ENCODE results near the gene VWF. TPM values are rescaled to one million over a fixed set of nuclear protein-coding genes. Genes with fewer than 3 reads are reported as not detected.

VWF gene
- total RNA-seq, 1 experiment from 2014 or later: 0.41 TPM

GRCh38 chr12:5973461-5974115 is 150.9 kb downstream of the VWF start:
- no peaks in the 10 kb centered on the region for H3K9me3 Mint-ChIP-seq (ENCODE audit: unreplicated experiment)
- DNase-seq: no peak
- TF ChIP-seq CTCF (IDR thresholded peaks at IDR 0.05; ENCODE audit: insufficient read depth in 1 of 2, low read depth in 1 of 2, low read length in 1 of 2, severe bottlenecking in 1 of 2, unreplicated experiment in 1 of 2): no peak
- Histone ChIP-seq H3K9me3 (no peaks in the 10 kb centered on the region; the same call in 1 of the 2 replicates), H3K36me3 (ENCODE audit: control insufficient read depth, insufficient read depth, low read length) (no peaks in the 10 kb centered on the region), H3K4me3 (ENCODE audit: low read depth, low read length) (no peak overlapping the region), H3K4me1 (no peaks in the 10 kb centered on the region), H3K27me3 (replicated peaks; ENCODE audit: control insufficient read depth, insufficient read depth, low read length) (no peaks in the 10 kb centered on the region)
- peaks cover 34% of the 10 kb centered on the region for H3K27me3 Mint-ChIP-seq (ENCODE audit: insufficient read depth, unreplicated experiment)
- intact Hi-C loops (cut with micrococcal nuclease; ENCODE audit: unreplicated experiment): no loop called here
- no peak overlapping the region for H3K4me3 Mint-ChIP-seq (ENCODE audit: unreplicated experiment)
- ChIA-PET CTCF (interaction anchor here (1.3 to 1.5 kb wide), 2 partner anchors 16 to 64 kb away, joined by 4 read pairs; no protein-coding TSS in a partner anchor), POLR2A (no interaction called here)
- H3K27ac Mint-ChIP-seq (ENCODE audit: unreplicated experiment): no peak overlapping the region
- no TSS peak for BruUV-seq (replicated peaks)
- H3K36me3 Mint-ChIP-seq (ENCODE audit: insufficient read depth, unreplicated experiment): no peaks in the 10 kb centered on the region
- no peaks in the 10 kb centered on the region for H3K4me1 Mint-ChIP-seq (ENCODE audit: low read depth, unreplicated experiment)

GRCh38 chr12:5972387-5972786 is 152.1 kb downstream of the VWF start:
- Mint-ChIP-seq H3K9me3 (ENCODE audit: unreplicated experiment) (no peaks in the 10 kb centered on the region), H3K36me3 (ENCODE audit: insufficient read depth, unreplicated experiment) (no peaks in the 10 kb centered on the region), H3K4me3 (ENCODE audit: unreplicated experiment) (no peak overlapping the region), H3K27me3 (ENCODE audit: insufficient read depth, unreplicated experiment) (peaks cover 34% of the 10 kb centered on the region), H3K4me1 (ENCODE audit: low read depth, unreplicated experiment) (no peaks in the 10 kb centered on the region), H3K27ac (ENCODE audit: unreplicated experiment) (no peak overlapping the region)
- BruUV-seq (replicated peaks): no TSS peak
- Histone ChIP-seq H3K4me3 (ENCODE audit: low read depth, low read length) (no peak overlapping the region), H3K36me3 (ENCODE audit: control insufficient read depth, insufficient read depth, low read length) (no peaks in the 10 kb centered on the region), H3K27me3 (replicated peaks; ENCODE audit: control insufficient read depth, insufficient read depth, low read length) (no peaks in the 10 kb centered on the region), H3K9me3 (no peaks in the 10 kb centered on the region), H3K4me1 (no peaks in the 10 kb centered on the region)
- no peak for DNase-seq
- TF ChIP-seq CTCF (IDR thresholded peaks at IDR 0.05; ENCODE audit: insufficient read depth in 1 of 2, low read depth in 1 of 2, low read length in 1 of 2, severe bottlenecking in 1 of 2, unreplicated experiment in 1 of 2): no peak
- POLR2A ChIA-PET: no interaction called here
- CTCF ChIA-PET: no interaction called here
- intact Hi-C loops (cut with micrococcal nuclease; ENCODE audit: unreplicated experiment): no loop called here

GRCh38 chr12:5971194-5971850 is 153.1 kb downstream of the VWF start:
- no peak for DNase-seq
- Mint-ChIP-seq H3K27me3 (ENCODE audit: insufficient read depth, unreplicated experiment) (peaks cover 25% of the 10 kb centered on the region), H3K27ac (ENCODE audit: unreplicated experiment) (no peak overlapping the region), H3K4me1 (ENCODE audit: low read depth, unreplicated experiment) (no peaks in the 10 kb centered on the region), H3K9me3 (ENCODE audit: unreplicated experiment) (no peaks in the 10 kb centered on the region), H3K4me3 (ENCODE audit: unreplicated experiment) (no peak overlapping the region), H3K36me3 (ENCODE audit: insufficient read depth, unreplicated experiment) (no peaks in the 10 kb centered on the region)
- H3K4me1 ChIP-seq: no peaks in the 10 kb centered on the region
- intact Hi-C loops (cut with micrococcal nuclease; ENCODE audit: unreplicated experiment): no loop called here
- H3K9me3 ChIP-seq: no peaks in the 10 kb centered on the region
- no peaks in the 10 kb centered on the region for H3K27me3 ChIP-seq (replicated peaks; ENCODE audit: control insufficient read depth, insufficient read depth, low read length)
- no peak overlapping the region for H3K4me3 ChIP-seq (ENCODE audit: low read depth, low read length)
- ChIA-PET POLR2A (no interaction called here), CTCF (no interaction called here)
- BruUV-seq (replicated peaks): no TSS peak
- no peaks in the 10 kb centered on the region for H3K36me3 ChIP-seq (ENCODE audit: control insufficient read depth, insufficient read depth, low read length)
- TF ChIP-seq CTCF (IDR thresholded peaks at IDR 0.05; ENCODE audit: insufficient read depth in 1 of 2, low read depth in 1 of 2, low read length in 1 of 2, severe bottlenecking in 1 of 2, unreplicated experiment in 1 of 2): no peak

Measured in Caco-2 (cell line).